ENCODE data around the gene SMAD3. TPM values are rescaled to one million over a fixed set of nuclear protein-coding genes. Genes with fewer than 3 reads are reported as not detected.

Gene SMAD3
- total and polyA plus RNA-seq, 2 of the 4 experiments (the other 2 are of a cell fraction): 71.0 to 177 TPM

DNA sequence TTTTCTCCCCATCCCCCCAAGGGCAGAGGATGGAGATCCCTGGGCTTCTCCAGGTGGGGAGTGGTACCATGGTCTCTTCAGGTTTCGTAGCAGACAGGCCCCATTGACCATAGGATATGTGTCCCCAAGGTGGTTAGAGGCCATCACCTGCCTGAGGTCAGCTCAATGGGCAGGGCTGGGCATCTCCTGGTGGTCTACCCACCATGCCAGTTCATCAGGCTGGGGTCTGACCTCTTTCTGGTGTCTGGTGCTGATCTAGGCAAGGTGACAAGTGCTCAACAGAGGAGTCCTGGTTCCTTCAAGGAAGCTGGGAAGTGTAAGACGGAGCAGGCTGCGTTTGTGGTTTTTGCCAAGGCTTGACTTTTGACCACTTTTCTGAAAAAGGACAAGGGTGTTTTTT lies 71.4 kb downstream of the SMAD3 start (continued):
- TF ChIP-seq, protein P1, sequence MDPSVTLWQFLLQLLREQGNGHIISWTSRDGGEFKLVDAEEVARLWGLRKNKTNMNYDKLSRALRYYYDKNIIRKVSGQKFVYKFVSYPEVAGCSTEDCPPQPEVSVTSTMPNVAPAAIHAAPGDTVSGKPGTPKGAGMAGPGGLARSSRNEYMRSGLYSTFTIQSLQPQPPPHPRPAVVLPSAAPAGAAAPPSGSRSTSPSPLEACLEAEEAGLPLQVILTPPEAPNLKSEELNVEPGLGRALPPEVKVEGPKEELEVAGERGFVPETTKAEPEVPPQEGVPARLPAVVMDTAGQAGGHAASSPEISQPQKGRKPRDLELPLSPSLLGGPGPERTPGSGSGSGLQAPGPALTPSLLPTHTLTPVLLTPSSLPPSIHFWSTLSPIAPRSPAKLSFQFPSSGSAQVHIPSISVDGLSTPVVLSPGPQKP (IDR thresholded peaks at IDR 0.05; ENCODE audit: borderline replicate concordance, low read depth, low read length): no peak
- TF ChIP-seq, protein P2, sequence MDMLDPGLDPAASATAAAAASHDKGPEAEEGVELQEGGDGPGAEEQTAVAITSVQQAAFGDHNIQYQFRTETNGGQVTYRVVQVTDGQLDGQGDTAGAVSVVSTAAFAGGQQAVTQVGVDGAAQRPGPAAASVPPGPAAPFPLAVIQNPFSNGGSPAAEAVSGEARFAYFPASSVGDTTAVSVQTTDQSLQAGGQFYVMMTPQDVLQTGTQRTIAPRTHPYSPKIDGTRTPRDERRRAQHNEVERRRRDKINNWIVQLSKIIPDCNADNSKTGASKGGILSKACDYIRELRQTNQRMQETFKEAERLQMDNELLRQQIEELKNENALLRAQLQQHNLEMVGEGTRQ (IDR thresholded peaks at IDR 0.05; ENCODE audit: low read depth, low read length): no peak

DNA sequence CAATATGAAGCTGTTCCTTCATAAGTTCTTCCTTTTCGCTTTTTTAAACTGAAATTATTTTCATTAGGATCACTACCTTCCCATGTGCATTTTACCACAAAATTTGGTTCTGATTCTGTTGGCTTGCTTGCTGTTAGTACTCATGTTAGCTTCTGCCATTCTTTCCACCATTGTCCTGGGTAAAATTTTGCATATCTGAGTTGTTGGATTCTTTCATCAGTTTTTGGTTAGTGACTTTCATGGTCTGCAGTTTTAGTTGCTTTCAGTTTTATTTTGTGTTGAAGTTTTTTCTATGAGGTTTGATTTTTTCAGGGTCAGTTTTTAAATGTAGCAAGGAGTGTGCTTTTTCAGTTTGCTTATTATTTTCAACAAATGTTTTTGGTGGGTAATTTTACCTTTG lies 71.9 kb downstream of the SMAD3 start:
- Histone ChIP-seq H3K4me1 (ENCODE audit: control insufficient read depth, insufficient read depth, low read length) (peaks cover 71% of the 10 kb centered on the region), H3K9ac (ENCODE audit: low read depth, low read length) (peak overlapping the region; percentile 90), H4K5ac (ENCODE audit: low read depth, low read length) (peak overlapping the region; percentile 97), H3K18ac (ENCODE audit: low read depth, low read length) (peak overlapping the region; percentile 100), H2BK20ac (ENCODE audit: low read depth, low read length) (peak overlapping the region; percentile 89), H3K4me3 (ENCODE audit: insufficient read depth, low read depth, low read length) (no peak overlapping the region), H2BK15ac (ENCODE audit: low read depth, low read length) (peak overlapping the region; percentile 91; the same call in 2 of the 3 replicates), H2BK5ac (ENCODE audit: low read depth, low read length, poor library complexity, severe bottlenecking) (peak overlapping the region; percentile 94), H3K9me3 (ENCODE audit: control insufficient read depth, insufficient read depth, low read length) (no peaks in the 10 kb centered on the region), H2BK120ac (ENCODE audit: low read depth, low read length) (peak overlapping the region; percentile 97), H3K36me3 (ENCODE audit: control insufficient read depth, insufficient read depth, low read length) (peaks cover 18% of the 10 kb centered on the region), H4K20me1 (ENCODE audit: insufficient read depth, low read length) (peaks cover 32% of the 10 kb centered on the region), H3K27me3 (ENCODE audit: control insufficient read depth, insufficient read depth, low read length) (no peaks in the 10 kb centered on the region), H3K9me1 (ENCODE audit: insufficient read depth, low read length) (peaks cover 47% of the 10 kb centered on the region), H2AK5ac (ENCODE audit: low read depth, low read length) (peak overlapping the region; percentile 97), H4K91ac (ENCODE audit: insufficient read depth, low read depth, low read length) (peak overlapping the region; percentile 99), H3K27ac (ENCODE audit: insufficient read depth, low read length) (peak overlapping the region; percentile 98), H3K56ac (ENCODE audit: extremely low read depth, insufficient read depth, low read length) (peak overlapping the region; percentile 85), H3K4ac (ENCODE audit: low read depth, low read length) (peak overlapping the region; percentile 99), H3K4me2 (ENCODE audit: low read depth, low read length) (peak overlapping the region; percentile 90), H3K79me1 (ENCODE audit: low read depth in 1 of 2, low read length in 2 of 2) (peaks cover 3 to 88% of the 10 kb centered on the region in 2 experiments), H4K8ac (ENCODE audit: low read depth in 2 of 2, low read length in 2 of 2) (peak overlapping the region; percentile 82 to 97), H3K14ac (replicated peaks; ENCODE audit: low read depth, low read length) (peak overlapping the region; percentile 98), H3K23ac (ENCODE audit: low read depth, low read length) (peak overlapping the region; percentile 97), H2AFZ (replicated peaks; ENCODE audit: low read length, poor library complexity) (no peak overlapping the region), H2AK9ac (replicated peaks; ENCODE audit: low read depth, low read length, poor library complexity) (no peak overlapping the region)
- BruUV-seq (replicated peaks): no TSS peak
- ATAC-seq (ENCODE audit: low read depth): no peak
- ChIA-PET CTCF (interaction anchor here (0.6 to 1.1 kb wide), 3 partner anchors 11 to 66 kb away, joined by 3 to 4 read pairs (median 3); no protein-coding TSS in a partner anchor), POLR2A (ENCODE audit: unreplicated experiment) (no interaction called here)
- dilution Hi-C loops (cut with HindIII; ENCODE audit: low sequenced_read_pairs, unreplicated experiment) (no loop called here), intact Hi-C loops (cut with micrococcal nuclease) (no loop called here), in situ Hi-C loops (cut with MboI; ENCODE audit: low sequenced_read_pairs) (no loop called here)
- DNase-seq: no peak
- no peak for TF ChIP-seq MXI1 (IDR thresholded peaks at IDR 0.05; ENCODE audit: borderline replicate concordance, low read depth, low read length)
- TF ChIP-seq, protein P3, sequence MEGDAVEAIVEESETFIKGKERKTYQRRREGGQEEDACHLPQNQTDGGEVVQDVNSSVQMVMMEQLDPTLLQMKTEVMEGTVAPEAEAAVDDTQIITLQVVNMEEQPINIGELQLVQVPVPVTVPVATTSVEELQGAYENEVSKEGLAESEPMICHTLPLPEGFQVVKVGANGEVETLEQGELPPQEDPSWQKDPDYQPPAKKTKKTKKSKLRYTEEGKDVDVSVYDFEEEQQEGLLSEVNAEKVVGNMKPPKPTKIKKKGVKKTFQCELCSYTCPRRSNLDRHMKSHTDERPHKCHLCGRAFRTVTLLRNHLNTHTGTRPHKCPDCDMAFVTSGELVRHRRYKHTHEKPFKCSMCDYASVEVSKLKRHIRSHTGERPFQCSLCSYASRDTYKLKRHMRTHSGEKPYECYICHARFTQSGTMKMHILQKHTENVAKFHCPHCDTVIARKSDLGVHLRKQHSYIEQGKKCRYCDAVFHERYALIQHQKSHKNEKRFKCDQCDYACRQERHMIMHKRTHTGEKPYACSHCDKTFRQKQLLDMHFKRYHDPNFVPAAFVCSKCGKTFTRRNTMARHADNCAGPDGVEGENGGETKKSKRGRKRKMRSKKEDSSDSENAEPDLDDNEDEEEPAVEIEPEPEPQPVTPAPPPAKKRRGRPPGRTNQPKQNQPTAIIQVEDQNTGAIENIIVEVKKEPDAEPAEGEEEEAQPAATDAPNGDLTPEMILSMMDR (conservative IDR thresholded peaks at IDR 0.05; ENCODE audit: low read depth, low read length): no peak
- TF ChIP-seq RCOR1 (IDR thresholded peaks at IDR 0.05; ENCODE audit: insufficient replicate concordance, low read length): no peak
- TF ChIP-seq, protein P2 (IDR thresholded peaks at IDR 0.05; ENCODE audit: low read depth, low read length): no peak
- no peak for TF ChIP-seq RAD21 (IDR thresholded peaks at IDR 0.05; ENCODE audit: low read length)
- no peak for TF ChIP-seq MAFK (IDR thresholded peaks at IDR 0.05; ENCODE audit: low read depth, low read length)
- no peak for TF ChIP-seq FOS (IDR thresholded peaks at IDR 0.05; ENCODE audit: low read depth, low read length)
- TF ChIP-seq MAZ (IDR thresholded peaks at IDR 0.05; ENCODE audit: borderline replicate concordance, low read depth, low read length): no peak
- TF ChIP-seq RFX5 (IDR thresholded peaks at IDR 0.05; ENCODE audit: low read depth, low read length): no peak
- no peak for TF ChIP-seq POLR2A (IDR thresholded peaks at IDR 0.05; ENCODE audit: low read depth, low read length)
- no peak for TF ChIP-seq NFE2L2 (IDR thresholded peaks at IDR 0.05; ENCODE audit: low read depth, low read length)
- no CpG with 5 or more reads among the region's 1 CpG for WGBS, 2 experiments (ENCODE audit: extremely low coverage in 2 of 2, insufficient read length in 1 of 2)
